Trophoblast cell (in vitro differentiated cells and primary cell): ENCODE data around the gene ZMYND19.
A peak's percentile ranks its signal among the peaks of the same experiment; 100 is the strongest.
"Not testable (repeated sequence)": the region's sequence is repeated elsewhere in the genome, so short reads cannot be mapped to it uniquely, and the experiment has no call there.

Experiments used
- DNase-seq, 2 donors: peaks; one replicate each; pipeline ENCODE4 v3.0.0-alpha.2; 2016
- H2AFZ ChIP-seq: 2 replicates; pipeline ENCODE4 v1.6.1; 2013; ENCODE audit warnings: low read length, moderate library complexity, mild to moderate bottlenecking; ENCODE audit not compliant: insufficient read depth, poor library complexity
- H2AK5ac ChIP-seq: 2 replicates; pipeline ENCODE4 v1.6.1; 2013; ENCODE audit warnings: mild to moderate bottlenecking, low read length
- H2BK120ac ChIP-seq: 2 replicates; pipeline ENCODE4 v1.6.1; 2013; ENCODE audit warnings: low read length, mild to moderate bottlenecking, moderate library complexity; ENCODE audit not compliant: insufficient read depth, poor library complexity
- H2BK12ac ChIP-seq: 2 replicates; pipeline ENCODE4 v1.6.1; 2013; ENCODE audit warnings: mild to moderate bottlenecking, low read length, moderate library complexity
- H2BK5ac ChIP-seq: 2 replicates; pipeline ENCODE4 v1.6.1; 2013; ENCODE audit warnings: low read length, low read depth, moderate library complexity, mild to moderate bottlenecking; ENCODE audit not compliant: poor library complexity
- H3K14ac ChIP-seq: 2 replicates; pipeline ENCODE4 v1.6.1; 2013; ENCODE audit warnings: mild to moderate bottlenecking, low read length
- H3K18ac ChIP-seq: 2 replicates; pipeline ENCODE4 v1.6.1; 2013; ENCODE audit warnings: mild to moderate bottlenecking, low read length
- H3K23ac ChIP-seq: 2 replicates; pipeline ENCODE4 v1.6.1; 2013; ENCODE audit warnings: low read length
- H3K27ac ChIP-seq: 2 replicates; pipeline ENCODE4 v1.5.1; 2013; ENCODE audit warnings: low read depth, mild to moderate bottlenecking, inconsistent platforms, low read length, moderate library complexity
- H3K27me3 ChIP-seq: 2 replicates; pipeline ENCODE4 v1.6.1; 2013; ENCODE audit warnings: inconsistent platforms, mild to moderate bottlenecking, low read length, moderate library complexity; ENCODE audit not compliant: insufficient read depth
- H3K36me3 ChIP-seq, 2 experiments: 1 replicate in 1 of 2; 2 replicates in 1 of 2; pipeline ENCODE4 v1.6.1; 2013; ENCODE audit warnings: low read length in 2 of 2, mild to moderate bottlenecking in 2 of 2, moderate library complexity in 1 of 2; ENCODE audit not compliant: insufficient read depth in 2 of 2, control insufficient read depth in 1 of 2
- H3K4ac ChIP-seq: 2 replicates; pipeline ENCODE4 v1.6.1; 2013; ENCODE audit warnings: low read depth, mild to moderate bottlenecking, low read length, moderate library complexity
- H3K4me1 ChIP-seq, 2 experiments: 1 replicate in 1 of 2; 2 replicates in 1 of 2; pipeline ENCODE4 v1.6.1; 2013; ENCODE audit warnings: low read length in 2 of 2, mild to moderate bottlenecking in 2 of 2, moderate library complexity in 1 of 2; ENCODE audit not compliant: insufficient read depth in 2 of 2, control insufficient read depth in 1 of 2
- H3K4me2 ChIP-seq: 2 replicates; pipeline ENCODE4 v1.6.1; 2013; ENCODE audit warnings: inconsistent platforms, mild to moderate bottlenecking, low read length, moderate library complexity
- H3K4me3 ChIP-seq: 2 replicates; pipeline ENCODE4 v1.5.1; 2013; ENCODE audit warnings: mild to moderate bottlenecking, low read depth, low read length, inconsistent platforms
- H3K79me1 ChIP-seq: one replicate; pipeline ENCODE4 v1.6.1; 2013; ENCODE audit warnings: low read length
- H3K79me2 ChIP-seq: 2 replicates; pipeline ENCODE4 v1.6.1; 2013; ENCODE audit warnings: low read length, mild to moderate bottlenecking; ENCODE audit not compliant: control insufficient read depth, insufficient read depth, poor library complexity
- H3K9ac ChIP-seq: 2 replicates; pipeline ENCODE4 v1.6.1; 2013; ENCODE audit warnings: mild to moderate bottlenecking, low read length
- H3K9me3 ChIP-seq: 2 replicates; pipeline ENCODE4 v1.6.1; 2013; ENCODE audit warnings: low read depth, mild to moderate bottlenecking, control low read depth, inconsistent platforms, low read length; ENCODE audit not compliant: insufficient read depth
- H4K12ac ChIP-seq: 2 replicates; pipeline ENCODE4 v1.6.1; 2013; ENCODE audit warnings: low read depth, mild to moderate bottlenecking, low read length, moderate library complexity
- H4K8ac ChIP-seq: 2 replicates; pipeline ENCODE4 v1.6.1; 2013; ENCODE audit warnings: low read depth, mild to moderate bottlenecking, low read length, moderate library complexity
- H4K91ac ChIP-seq: one replicate; pipeline ENCODE4 v1.6.1; 2013; ENCODE audit warnings: low read depth, mild to moderate bottlenecking, low read length, moderate library complexity
- WGBS: extraction: QIAGEN DNeasy Blood & Tissue Kit; methylation state at CpG from one replicate; pipeline ENCODE4 v1.1.7; 2013; ENCODE audit warnings: missing lambda C conversion rate; ENCODE audit not compliant: insufficient read length, insufficient coverage; ENCODE audit errors: extremely low coverage; 5-methylcytosine and 5-hydroxymethylcytosine counted together

The ZMYND19 gene

DNA sequence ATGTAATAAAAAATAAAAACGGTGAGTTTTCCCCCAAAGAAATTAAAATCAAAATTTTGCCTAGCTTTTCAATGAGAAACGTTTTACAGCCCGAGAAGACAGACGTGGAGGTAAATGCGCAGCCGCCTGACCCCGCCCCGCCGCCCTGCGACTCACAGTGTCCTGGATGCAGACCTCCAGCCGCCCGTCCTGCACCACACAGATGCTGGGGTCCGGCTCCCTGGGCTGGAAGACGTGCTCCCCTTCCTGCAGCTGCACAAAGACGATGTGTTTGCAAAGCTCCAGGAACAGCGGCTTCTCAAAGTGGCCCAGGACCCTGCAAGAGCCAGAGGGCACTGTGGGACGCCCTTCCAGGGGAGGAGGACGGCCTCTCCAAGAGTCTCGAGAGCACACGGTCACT, 47.8 kb downstream of the ZMYND19 start:
- Histone ChIP-seq H3K4me1 (peaks cover 3 to 4% of the 10 kb centered on the region in 2 experiments), H2BK5ac (no peak overlapping the region), H2AFZ (no peak overlapping the region), H2BK120ac (no peak overlapping the region), H3K27me3 (no peaks in the 10 kb centered on the region), H3K27ac (no peak overlapping the region), H4K91ac (no peak overlapping the region), H4K12ac (no peak overlapping the region), H3K4ac (no peak overlapping the region), H3K9ac (no peak overlapping the region), H3K4me2 (no peak overlapping the region), H3K4me3 (no peak overlapping the region), H4K8ac (no peak overlapping the region), H3K79me2 (no peaks in the 10 kb centered on the region), H2AK5ac (no peak overlapping the region), H3K18ac (no peak overlapping the region), H3K9me3 (peaks cover 12% of the 10 kb centered on the region), H3K23ac (no peak overlapping the region), H3K79me1 (no peaks in the 10 kb centered on the region), H3K36me3 (no peaks in the 10 kb centered on the region), H3K14ac (no peak overlapping the region), H2BK12ac (no peak overlapping the region)
- WGBS, result no CpG with 5 or more reads among the region's 20 CpGs
- DNase-seq, result no peak

DNA sequence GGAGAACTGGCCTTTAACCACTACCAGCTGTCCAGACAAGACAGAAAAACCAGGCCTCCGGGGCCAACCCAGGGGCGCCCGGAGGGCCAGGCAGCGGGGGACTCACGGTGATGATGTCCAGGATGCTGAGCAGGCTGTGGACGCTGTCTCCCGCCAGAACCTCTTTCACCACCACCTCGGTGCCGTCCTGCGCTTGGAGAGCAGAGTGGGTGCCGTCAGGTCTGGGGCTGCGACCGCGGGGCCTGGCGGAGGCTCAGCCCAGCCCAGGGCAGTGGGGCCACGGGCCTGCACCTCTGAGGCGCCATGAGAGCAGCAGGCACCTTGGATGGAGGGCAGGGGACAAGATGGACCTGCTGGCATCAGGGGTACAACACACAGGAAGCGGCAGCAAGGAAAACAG, 49.8 kb downstream of the ZMYND19 start:
- Histone ChIP-seq H3K9me3 (peaks cover 4% of the 10 kb centered on the region), H3K79me1 (no peaks in the 10 kb centered on the region), H2BK5ac (no peak overlapping the region), H3K14ac (no peak overlapping the region), H2AK5ac (no peak overlapping the region), H4K91ac (no peak overlapping the region), H3K23ac (no peak overlapping the region), H3K4me1 (peaks cover 3 to 4% of the 10 kb centered on the region in 2 experiments), H3K4ac (no peak overlapping the region), H3K18ac (no peak overlapping the region), H3K4me3 (no peak overlapping the region), H3K79me2 (no peaks in the 10 kb centered on the region), H3K27me3 (no peaks in the 10 kb centered on the region), H3K4me2 (no peak overlapping the region), H3K36me3 (no peaks in the 10 kb centered on the region), H3K27ac (no peak overlapping the region), H2AFZ (no peak overlapping the region), H4K8ac (no peak overlapping the region), H2BK120ac (no peak overlapping the region), H2BK12ac (no peak overlapping the region), H4K12ac (no peak overlapping the region), H3K9ac (no peak overlapping the region)
- DNase-seq, result no peak
- WGBS, result no CpG with 5 or more reads among the region's 18 CpGs

DNA sequence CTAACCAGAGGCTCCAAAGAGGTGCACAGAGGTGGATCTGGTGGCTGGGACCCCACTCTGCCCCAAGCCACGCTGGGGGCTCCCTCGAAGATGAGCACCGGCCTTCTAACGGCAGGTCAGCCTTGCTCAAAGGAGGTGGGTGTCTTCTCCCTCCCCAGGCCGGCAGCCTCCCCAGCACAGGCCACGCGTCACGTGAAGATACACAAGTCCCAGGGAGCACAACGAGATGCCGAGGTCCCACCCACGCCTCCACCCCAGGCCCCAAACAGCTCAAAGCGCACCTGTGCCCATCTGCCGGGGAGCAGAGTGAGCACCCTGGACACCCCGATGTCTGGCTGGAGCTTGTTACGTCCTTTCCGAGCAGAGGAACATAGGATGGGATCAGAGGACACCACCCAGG, 52.3 kb downstream of the ZMYND19 start:
- H3K9me3 ChIP-seq, result peaks cover 2% of the 10 kb centered on the region

DNA sequence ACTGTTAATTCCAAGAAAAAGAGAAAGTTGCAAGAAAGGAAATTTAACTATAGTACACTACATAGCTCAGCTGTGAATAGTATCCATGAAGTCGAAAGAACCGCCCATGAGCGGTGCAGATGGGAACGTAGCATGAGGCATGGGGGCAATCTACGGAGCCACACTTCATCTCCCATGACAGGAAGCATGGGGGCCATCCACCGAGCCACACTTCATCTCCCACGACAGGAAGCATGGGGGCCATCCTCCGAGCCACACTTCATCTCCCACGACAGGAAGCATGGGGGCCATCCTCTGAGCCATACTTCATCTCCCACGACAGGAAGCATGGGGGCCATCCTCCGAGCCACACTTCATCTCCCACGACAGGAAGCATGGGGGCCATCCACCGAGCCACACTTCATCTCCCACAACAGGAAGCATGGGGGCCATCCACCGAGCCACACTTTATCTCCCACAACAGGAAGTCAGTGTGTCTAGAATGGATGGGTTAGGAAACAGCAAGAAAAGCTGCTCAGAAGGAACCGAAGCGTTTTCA, 53.6 kb downstream of the ZMYND19 start:
- not testable (repeated sequence) for H4K91ac ChIP-seq, H3K79me1 ChIP-seq, H2BK120ac ChIP-seq, H2AFZ ChIP-seq, H3K27me3 ChIP-seq, H3K9me3 ChIP-seq, H3K14ac ChIP-seq, H2AK5ac ChIP-seq, H3K9ac ChIP-seq, H3K4ac ChIP-seq, H4K8ac ChIP-seq, H2BK5ac ChIP-seq, H3K18ac ChIP-seq, H3K79me2 ChIP-seq, DNase-seq, H3K36me3 ChIP-seq, H3K4me2 ChIP-seq, H2BK12ac ChIP-seq, H4K12ac ChIP-seq, H3K4me1 ChIP-seq, H3K27ac ChIP-seq, H3K4me3 ChIP-seq, H3K23ac ChIP-seq
- WGBS, result no CpG with 5 or more reads among the region's 16 CpGs

More for the DNA sequence above, 52.3 kb downstream of the ZMYND19 start:
- Histone ChIP-seq H4K91ac (no peak overlapping the region), H3K79me1 (no peaks in the 10 kb centered on the region), H3K4me2 (no peak overlapping the region), H3K4me3 (no peak overlapping the region), H4K8ac (no peak overlapping the region), H3K14ac (no peak overlapping the region), H3K27me3 (no peaks in the 10 kb centered on the region), H2BK120ac (no peak overlapping the region), H2AFZ (no peak overlapping the region), H2AK5ac (no peak overlapping the region), H4K12ac (no peak overlapping the region), H3K79me2 (no peaks in the 10 kb centered on the region), H2BK12ac (no peak overlapping the region), H3K4ac (no peak overlapping the region), H3K4me1 (peaks cover 3 to 4% of the 10 kb centered on the region in 2 experiments), H3K9ac (peak overlapping the region; percentile 23), H3K27ac (no peak overlapping the region), H3K36me3 (no peaks in the 10 kb centered on the region), H3K18ac (no peak overlapping the region), H3K23ac (no peak overlapping the region), H2BK5ac (no peak overlapping the region)
- DNase-seq, result no peak
- no CpG with 5 or more reads among the region's 16 CpGs for WGBS
